Left ventricle myocardium inferior (tissue), 1 donor: ENCODE results near the gene CPSF2. TPM values are rescaled to one million over a fixed set of nuclear protein-coding genes. Genes with fewer than 3 reads are reported as not detected.
"Not testable (repeated sequence)": the region's sequence is repeated elsewhere in the genome, so short reads cannot be mapped to it uniquely, and the experiment has no call there.

Experiments
- DNase-seq: peaks from one replicate; pipeline ENCODE4 v3.0.0-alpha.2; 2020
- H3K27ac ChIP-seq: fragments of 200-600 bp; replicated peaks from 2 replicates; pipeline ENCODE4 v1.8.0; 2021
- H3K27me3 ChIP-seq: fragments of 200-600 bp; 2 replicates; pipeline ENCODE4 v1.8.0; 2021; ENCODE audit warnings: low read depth
- H3K36me3 ChIP-seq: fragments of 200-600 bp; 2 replicates; pipeline ENCODE4 v1.8.0; 2021
- H3K4me1 ChIP-seq: fragments of 200-600 bp; 2 replicates; pipeline ENCODE4 v1.8.0; 2021
- H3K4me3 ChIP-seq: fragments of 200-600 bp; 2 replicates; pipeline ENCODE4 v1.8.0; 2021; ENCODE audit warnings: mild to moderate bottlenecking, moderate library complexity
- H3K9me3 ChIP-seq: fragments of 200-600 bp; replicated peaks from 2 replicates; pipeline ENCODE4 v1.8.0; 2021
- intact Hi-C: fragments of 100-400 bp; cut with micrococcal nuclease; formaldehyde crosslinking; loops from one replicate; pipeline ENCODE4 v1.11.0; 2022
- total RNA-seq: library from RNA; stranded (reverse); fragmentation: NEBNext Ultra II Directional; extraction: Animal tissue kit (Norgen Biotek cat#: 25700); gene quantifications from one replicate; pipeline ENCODE4 v1.2.1, GENCODE V29; 2021
- TF ChIP-seq, protein P1 (sequence below): fragments of 200-600 bp; IDR thresholded peaks from 2 replicates; pipeline ENCODE4 v1.8.0; 2021; ENCODE audit warnings: antibody characterized with exemption, mild to moderate bottlenecking, borderline replicate concordance
- donor health status: DM: no; HTN: yes; CAD: no; lungs with severe emphysema.

CPSF2 gene
- total RNA-seq, 1 donor from 2014 or later, result 41.4 TPM

DNA sequence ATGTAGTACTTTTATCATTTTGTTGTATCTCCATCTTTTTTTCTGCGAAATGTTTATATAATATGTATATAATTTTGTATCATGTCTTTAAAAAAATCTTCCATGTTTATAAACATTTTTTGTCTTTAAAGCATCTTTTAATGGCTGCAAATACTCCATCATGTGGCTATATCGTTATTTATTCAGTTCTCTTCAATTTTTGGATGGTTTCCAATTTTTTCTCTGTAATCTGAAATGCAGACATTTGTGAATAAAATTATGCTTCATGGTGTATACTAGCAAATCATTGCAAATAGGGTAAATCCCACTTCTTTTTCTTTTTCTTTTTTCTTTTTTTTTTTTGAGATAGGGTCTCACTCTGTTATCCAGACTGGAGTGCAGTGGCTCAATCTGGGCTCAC is 54.0 kb downstream of the CPSF2 start:
- no peaks in the 10 kb centered on the region for H3K36me3 ChIP-seq
- H3K27me3 ChIP-seq, result no peaks in the 10 kb centered on the region
- no peak overlapping the region for H3K27ac ChIP-seq
- H3K4me3 ChIP-seq, result no peak overlapping the region
- TF ChIP-seq, protein P1, sequence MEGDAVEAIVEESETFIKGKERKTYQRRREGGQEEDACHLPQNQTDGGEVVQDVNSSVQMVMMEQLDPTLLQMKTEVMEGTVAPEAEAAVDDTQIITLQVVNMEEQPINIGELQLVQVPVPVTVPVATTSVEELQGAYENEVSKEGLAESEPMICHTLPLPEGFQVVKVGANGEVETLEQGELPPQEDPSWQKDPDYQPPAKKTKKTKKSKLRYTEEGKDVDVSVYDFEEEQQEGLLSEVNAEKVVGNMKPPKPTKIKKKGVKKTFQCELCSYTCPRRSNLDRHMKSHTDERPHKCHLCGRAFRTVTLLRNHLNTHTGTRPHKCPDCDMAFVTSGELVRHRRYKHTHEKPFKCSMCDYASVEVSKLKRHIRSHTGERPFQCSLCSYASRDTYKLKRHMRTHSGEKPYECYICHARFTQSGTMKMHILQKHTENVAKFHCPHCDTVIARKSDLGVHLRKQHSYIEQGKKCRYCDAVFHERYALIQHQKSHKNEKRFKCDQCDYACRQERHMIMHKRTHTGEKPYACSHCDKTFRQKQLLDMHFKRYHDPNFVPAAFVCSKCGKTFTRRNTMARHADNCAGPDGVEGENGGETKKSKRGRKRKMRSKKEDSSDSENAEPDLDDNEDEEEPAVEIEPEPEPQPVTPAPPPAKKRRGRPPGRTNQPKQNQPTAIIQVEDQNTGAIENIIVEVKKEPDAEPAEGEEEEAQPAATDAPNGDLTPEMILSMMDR, result no peak
- no peaks in the 10 kb centered on the region for H3K4me1 ChIP-seq
- no peak for DNase-seq
- intact Hi-C loops, result no loop called here
- H3K9me3 ChIP-seq, result no peaks in the 10 kb centered on the region

DNA sequence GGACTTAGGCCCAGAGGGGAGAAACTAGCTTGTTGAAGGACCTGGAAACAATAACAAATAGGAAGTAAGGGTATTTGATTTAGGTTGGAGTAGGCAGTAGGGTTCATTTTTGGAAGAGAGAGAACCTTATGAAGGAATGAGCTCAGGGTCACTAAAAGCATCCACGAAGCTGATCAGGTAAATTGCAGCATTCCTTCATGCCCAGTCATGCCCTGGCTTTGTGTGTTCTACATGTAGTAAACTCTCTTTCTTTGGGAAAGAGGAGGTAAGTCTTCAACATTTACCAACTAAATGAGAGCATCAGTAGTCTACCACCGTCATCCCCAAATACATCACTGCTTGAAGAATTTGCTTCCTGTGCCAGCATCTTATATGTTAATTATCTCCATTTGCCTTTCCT is 54.7 kb downstream of the CPSF2 start:
- intact Hi-C loops, result no loop called here
- Histone ChIP-seq H3K4me1 (no peaks in the 10 kb centered on the region), H3K36me3 (no peaks in the 10 kb centered on the region), H3K9me3 (no peaks in the 10 kb centered on the region), H3K27ac (no peak overlapping the region), H3K4me3 (no peak overlapping the region), H3K27me3 (no peaks in the 10 kb centered on the region)
- TF ChIP-seq, protein P1, result no peak
- DNase-seq, result no peak

DNA sequence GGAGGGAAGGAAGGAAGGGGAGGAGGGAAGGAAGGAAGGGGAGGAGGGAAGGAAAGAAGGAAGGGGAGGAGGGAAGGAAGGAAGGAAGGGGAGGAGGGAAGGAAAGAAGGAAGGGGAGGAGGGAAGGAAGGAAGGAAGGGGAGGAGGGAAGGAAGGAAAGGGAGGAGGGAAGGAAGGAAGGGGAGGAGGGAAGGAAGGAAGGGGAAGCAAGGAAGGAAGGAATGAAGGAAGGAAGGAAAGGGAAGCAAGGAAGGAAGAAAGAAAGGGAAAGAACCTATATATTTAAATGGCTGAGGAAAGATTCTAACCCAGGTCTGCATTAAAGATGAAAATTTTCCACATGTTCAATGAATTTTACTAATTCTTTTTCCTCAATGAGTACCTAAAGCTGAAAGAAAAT is 57.4 kb downstream of the CPSF2 start:
- H3K27me3 ChIP-seq, H3K27ac ChIP-seq, H3K9me3 ChIP-seq, H3K36me3 ChIP-seq, DNase-seq, H3K4me3 ChIP-seq, H3K4me1 ChIP-seq, intact Hi-C loops: not testable (repeated sequence)

DNA sequence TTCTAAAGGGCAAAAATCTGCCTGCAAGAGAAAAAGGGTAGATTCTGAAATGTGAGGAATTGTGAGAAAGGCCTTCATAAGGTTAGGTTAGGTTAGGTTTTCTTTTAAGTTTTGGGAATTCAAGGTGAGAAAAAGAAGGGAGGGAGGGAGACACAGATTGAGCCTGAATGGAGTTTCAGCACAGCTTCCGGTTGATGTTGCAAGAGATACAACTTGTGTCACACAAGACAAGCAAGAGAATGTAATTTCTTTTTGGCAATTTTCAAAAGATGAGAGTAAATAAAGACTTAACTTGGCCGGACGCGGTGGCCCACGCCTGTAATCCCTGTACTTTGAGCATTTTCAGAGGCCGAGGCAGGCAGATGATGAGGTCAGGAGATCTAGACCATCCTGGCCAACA is 63.8 kb downstream of the CPSF2 start:
- H3K27me3 ChIP-seq, result no peaks in the 10 kb centered on the region
- no peaks in the 10 kb centered on the region for H3K9me3 ChIP-seq
- DNase-seq, result no peak
- H3K36me3 ChIP-seq, result no peaks in the 10 kb centered on the region
- intact Hi-C loops, result no loop called here
- no peak overlapping the region for H3K27ac ChIP-seq
- TF ChIP-seq, protein P1, result no peak
- H3K4me3 ChIP-seq, result no peak overlapping the region
- H3K4me1 ChIP-seq, result no peaks in the 10 kb centered on the region

DNA sequence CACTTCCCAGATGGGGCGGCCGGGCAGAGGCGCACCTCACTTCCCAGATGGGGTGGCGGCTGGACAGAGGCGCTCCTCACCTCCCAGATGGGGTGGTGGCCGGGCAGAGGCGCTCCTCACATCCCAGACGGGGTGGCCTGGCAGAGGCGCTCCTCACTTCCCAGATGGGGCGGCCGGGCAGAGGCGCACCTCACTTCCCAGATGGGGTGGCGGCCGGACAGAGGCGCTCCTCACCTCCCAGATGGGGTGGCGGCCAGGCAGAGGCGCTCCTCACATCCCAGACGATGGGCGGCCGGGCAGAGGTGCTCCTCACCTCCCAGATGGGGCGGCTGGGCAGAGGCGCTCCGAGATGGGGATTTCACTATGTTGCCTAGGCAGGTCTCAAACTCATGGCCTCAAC is 65.8 kb downstream of the CPSF2 start:
- H3K27me3 ChIP-seq, intact Hi-C loops: not testable (repeated sequence)

DNA sequence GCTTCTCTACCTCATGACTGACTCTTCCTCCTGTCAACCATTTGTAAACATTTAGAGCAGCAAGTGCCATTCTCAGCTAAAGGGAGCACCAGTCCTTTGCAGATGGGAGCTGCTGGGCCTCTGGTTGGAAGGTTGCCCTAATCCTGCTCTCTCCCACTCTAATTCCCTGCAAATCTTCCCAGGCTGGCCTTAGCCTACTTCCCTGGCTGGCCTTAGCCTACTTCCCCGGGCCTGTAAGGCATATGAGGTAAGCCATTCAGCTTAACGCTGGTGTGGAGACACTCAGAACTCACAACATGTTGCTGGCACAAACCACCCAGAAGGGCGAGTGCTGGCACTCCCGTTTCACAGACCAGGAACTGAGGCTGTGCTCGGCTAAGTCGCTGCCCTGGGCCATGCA is 69.0 kb downstream of the CPSF2 start:
- H3K27me3 ChIP-seq, result no peaks in the 10 kb centered on the region
- H3K4me3 ChIP-seq, result no peak overlapping the region
- H3K27ac ChIP-seq, result no peak overlapping the region
- H3K9me3 ChIP-seq, result no peaks in the 10 kb centered on the region
- no peak for DNase-seq
- H3K36me3 ChIP-seq, result no peaks in the 10 kb centered on the region
- TF ChIP-seq, protein P1, result no peak
- no peaks in the 10 kb centered on the region for H3K4me1 ChIP-seq
- intact Hi-C loops, result no loop called here

More for the DNA sequence above, 65.8 kb downstream of the CPSF2 start:
- not testable (repeated sequence) for H3K4me1 ChIP-seq, H3K4me3 ChIP-seq, H3K36me3 ChIP-seq, H3K9me3 ChIP-seq, DNase-seq, H3K27ac ChIP-seq

DNA sequence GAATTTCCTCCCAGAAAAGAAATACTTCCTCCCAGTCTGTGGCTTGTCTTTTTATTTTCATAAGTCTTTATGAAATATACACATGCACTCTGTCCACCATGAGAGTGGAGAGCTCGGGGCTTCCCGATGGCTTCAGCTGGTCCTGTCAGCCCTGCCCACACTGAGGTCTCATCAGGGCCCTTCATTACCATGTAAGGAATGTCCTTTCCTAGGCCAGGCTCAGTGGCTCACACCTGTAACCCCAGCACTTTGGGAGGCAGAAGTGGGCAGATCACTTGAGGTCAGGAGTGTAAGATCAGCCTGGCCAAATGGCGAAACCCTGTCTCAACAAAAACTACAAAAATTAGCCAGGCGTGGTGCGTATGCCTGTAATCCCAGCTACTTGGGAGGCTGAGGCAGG is 77.0 kb downstream of the CPSF2 start:
- DNase-seq, result no peak
- TF ChIP-seq, protein P1, result no peak
- H3K4me1 ChIP-seq, result no peaks in the 10 kb centered on the region
- intact Hi-C loops, result no loop called here
- H3K27me3 ChIP-seq, result peaks cover 56% of the 10 kb centered on the region
- H3K9me3 ChIP-seq, result no peaks in the 10 kb centered on the region
- no peak overlapping the region for H3K27ac ChIP-seq
- no peaks in the 10 kb centered on the region for H3K36me3 ChIP-seq
- H3K4me3 ChIP-seq, result no peak overlapping the region
